NCI-H146 treated with DMSO at 0.1 percent for 48 hours (cell line): ENCODE measurements around the gene SNX9.
"Not testable (repeated sequence)": the region's sequence is repeated elsewhere in the genome, so short reads cannot be mapped to it uniquely, and the experiment has no call there.

Source experiments
- DNase-seq: peaks from one replicate; lab custom pipeline; 2025; ENCODE audit not compliant: unreplicated experiment; lab: John Stamatoyannopoulos, UW

Gene SNX9

DNA sequence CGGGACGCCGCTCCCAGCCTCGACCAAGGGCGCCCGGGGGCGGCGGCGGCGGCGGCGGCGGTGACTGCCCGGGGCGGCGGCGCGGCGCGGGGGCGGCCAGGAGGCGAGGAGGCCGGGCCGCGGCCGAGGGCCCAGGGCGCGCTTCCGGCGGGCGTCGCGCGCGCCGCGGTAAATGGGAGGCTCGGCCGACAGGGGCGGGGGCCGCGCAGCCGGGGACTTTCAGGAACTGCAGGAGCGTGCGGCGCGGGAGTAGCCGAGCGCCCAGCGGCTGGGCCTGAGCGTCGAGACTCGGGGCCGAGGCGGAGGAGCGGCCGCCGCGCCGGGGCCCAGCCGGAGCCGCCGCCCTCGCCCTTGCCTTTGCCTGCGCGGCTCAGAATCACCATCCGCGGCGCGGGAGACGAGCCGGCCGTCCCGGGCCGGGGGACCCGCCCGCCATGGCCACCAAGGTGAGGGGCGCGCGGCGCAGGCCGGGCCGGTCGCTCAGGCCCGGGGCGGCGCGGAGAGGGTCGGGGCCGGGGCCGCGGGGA lies at the start of gene SNX9:
TSS of gene SNX9 (plus strand) at position 246 of the 527 bp plus-strand sequence. CDS start at position 435, 189 bp downstream.
- DNase-seq, result peak; percentile 49

DNA sequence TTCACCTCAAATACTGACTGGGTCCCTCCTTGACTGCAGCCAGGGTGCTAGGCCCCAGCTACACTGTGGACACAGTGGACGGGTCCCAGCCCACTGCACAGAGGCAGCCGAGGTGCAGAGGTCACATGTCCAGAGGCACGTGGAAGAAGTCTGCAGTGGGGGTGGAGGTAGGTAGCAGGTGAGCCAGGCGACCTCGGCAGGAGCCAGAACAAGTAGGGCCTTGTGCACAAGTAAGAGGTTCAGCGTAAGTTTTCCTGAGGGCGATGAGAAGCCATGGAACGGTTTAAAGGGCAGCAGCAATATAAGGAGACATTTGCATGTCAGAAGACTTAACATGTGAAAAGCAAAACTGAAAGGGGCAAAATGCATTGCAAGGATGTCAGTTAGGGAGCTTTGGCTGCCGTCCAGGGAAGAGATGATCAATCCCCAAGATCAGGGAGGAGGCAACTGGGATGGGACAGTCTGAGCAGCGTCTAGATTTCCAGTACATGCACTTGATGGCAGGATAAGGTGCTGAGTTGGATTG lies 49.7 kb upstream of the SNX9 start:
- no peak for DNase-seq

DNA sequence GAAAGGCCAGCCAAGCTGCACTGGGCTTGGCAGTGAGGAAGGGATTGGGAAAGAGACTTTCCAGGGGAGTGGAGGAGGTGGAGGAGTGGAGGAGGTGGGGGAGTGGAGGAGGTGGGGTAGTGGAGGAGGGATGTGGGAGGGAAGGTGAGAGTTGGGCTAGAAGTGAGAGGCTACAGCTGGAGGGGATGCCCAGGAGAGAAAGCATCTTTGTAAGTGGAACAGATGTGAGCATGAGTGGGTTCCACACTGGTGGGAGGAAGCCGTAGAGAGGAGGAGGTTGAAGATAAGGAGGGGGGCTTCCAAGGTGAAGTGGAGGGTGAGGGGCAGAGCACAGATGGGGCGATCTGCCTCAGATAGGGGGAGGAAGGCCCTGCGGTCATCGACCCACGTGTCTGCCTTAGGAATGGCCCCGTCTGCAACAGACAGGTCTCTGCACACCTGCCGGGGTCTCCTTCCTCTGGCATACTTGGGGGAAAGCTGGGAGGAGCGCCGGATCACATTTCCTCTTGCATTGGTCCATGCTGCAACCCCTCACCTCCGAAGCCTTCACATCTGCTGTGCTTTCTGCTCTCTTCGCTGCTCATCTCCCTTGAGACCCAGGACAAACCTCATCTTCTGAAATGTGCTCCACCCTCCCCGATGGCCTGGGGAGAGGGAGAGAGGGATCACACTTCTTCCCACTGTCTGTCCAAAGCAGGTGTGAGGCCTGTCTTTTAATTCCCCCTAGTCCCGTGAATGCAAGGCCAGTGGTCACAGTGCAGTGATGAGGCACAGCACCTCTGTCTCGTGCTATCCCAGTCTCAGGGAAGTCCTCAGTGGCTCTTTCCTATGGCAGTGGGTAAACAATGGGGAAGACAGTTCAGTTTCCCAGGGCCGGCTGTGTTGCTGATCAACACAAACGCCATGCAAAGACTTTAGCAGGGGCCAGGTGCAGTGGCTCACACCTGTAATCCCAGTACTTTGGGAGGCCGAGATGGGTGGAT lies 48.6 kb upstream of the SNX9 start:
- DNase-seq, result no peak

DNA sequence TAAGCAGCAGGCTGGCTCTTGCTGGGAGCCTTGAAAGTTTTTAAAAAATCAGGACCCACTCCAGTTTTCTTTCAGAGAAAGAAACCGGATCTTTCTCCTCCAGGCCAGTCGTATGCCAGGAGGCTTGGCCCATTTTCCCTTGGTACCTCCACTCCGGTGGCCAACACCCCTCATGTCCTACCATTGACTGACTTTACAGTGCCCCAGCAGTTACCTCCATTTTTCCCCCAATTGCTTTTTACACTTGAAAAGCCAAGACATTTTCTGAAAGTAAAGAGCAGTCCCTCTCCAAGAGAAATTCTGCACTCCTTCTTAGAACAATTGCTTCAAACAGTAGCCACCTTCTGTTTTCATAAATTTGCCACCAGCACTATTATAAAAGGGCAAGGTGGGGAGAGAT lies 47.7 kb upstream of the SNX9 start:
- no peak for DNase-seq

DNA sequence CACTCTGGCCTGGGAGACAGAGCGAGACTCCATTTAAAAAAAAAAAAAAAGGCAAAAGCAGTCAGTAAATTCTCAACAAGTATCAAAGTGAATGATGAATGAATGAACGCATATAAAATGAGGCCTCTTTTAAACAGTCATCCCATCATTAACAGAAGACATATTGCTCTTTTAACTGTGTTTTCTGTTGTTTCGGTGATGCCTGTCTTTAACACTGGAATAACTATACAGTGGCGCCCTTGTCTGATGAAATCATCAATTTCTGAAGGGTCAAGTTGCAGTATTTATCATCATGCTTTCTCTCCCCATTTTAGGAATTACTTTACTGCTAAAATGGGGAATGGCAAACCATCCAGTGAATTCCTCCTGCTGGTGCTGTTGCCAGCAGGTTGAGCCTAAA lies 45.7 kb upstream of the SNX9 start:
- DNase-seq, result no peak

DNA sequence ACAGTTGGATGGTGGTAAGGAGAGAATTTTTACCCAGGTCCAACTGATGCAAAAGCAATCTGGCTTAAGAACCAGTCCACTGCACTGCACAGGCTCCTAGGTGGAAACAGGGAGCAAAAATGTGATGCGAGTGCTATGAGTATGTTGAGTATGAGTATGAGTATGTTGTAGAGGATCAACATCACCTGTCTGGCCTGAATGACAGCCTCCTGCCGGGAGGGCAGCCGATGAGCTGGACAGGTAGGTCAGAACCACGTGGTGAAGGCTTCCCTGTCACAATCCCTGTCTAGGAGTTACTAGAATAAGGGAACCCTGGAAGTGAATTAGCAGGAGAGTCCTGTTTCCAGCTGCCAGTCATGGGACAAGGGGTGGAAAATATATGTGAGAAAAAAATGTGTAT lies 44.3 kb upstream of the SNX9 start:
- DNase-seq, result no peak

DNA sequence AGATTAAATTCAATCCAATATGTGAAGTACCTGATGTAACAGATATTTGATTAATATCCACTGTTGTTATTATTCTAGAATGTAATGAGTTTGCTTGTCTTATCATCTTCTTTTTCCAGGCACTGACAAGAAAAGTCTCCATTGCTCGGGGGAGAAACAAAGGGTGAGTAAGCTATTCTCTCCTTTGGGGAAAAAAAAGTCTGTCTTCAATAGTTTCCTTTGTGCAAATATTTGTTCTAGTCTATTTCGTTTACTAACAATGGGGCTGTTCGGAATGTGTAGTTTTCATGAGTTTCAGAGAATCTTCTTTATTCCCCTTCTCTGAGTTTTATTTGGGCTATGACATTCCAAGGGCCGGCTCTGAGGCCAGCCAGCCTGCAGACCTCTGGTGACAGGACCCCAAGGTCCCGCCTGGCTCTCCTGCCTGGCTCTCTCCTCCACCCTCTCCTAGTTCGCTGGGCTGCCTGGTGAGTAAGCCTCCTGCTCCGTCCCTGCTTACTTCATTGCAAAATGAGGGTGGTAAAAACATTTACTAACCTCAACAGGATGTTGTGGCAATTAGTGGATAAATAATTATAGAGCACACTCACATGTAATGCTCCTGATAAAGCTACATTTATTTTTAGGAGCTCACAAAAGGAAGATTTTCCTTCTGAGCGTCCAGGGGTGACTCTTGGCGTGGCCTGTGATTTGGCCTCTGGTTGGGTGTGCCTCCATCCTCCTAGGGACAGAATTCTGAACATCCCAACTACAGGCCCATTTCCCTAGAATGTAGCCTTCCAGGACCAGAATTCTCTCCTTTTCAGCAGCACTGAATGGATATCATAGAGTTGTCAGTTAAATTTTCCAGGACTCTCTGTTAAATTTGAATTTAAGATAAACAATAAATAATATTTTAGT lies 43.1 kb upstream of the SNX9 start:
- DNase-seq, result peak; percentile 32

DNA sequence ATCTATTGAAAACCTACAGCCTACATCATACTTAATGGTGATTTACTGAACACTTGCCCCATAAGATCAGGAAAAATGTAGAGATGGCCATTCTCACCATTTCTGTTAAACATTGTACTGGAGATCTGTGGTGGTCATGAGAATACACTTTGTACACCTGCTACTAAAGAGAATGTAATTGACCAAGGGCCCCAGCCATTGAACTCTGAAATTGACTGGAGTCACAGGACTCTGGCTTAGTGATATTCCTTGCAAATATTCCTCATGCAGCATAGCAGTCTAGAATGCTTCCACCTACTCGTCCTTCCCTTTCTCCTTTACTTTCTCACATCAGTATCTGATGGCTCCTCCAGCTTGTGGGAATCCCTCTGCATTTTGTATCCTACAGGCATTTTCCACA lies 37.4 kb upstream of the SNX9 start:
- no peak for DNase-seq

DNA sequence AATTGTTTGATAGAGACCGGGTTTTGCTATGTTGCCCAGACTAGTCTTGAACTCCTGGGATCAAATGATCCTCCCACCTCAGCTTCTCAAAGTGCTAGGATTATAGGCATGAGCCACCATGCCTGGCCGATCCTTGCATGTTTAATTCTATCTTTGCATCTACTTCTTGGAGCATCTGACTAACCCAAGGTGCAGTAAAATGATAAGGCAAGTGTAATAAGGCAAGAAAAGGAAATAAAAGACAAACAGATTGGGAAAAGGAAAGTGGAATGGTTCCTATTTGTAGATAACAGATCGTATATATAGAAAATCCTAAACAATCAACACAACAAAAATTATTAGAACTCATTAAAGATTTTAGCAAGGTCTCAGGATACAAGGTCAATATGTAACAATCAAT lies 36.8 kb upstream of the SNX9 start:
- DNase-seq, result no peak

DNA sequence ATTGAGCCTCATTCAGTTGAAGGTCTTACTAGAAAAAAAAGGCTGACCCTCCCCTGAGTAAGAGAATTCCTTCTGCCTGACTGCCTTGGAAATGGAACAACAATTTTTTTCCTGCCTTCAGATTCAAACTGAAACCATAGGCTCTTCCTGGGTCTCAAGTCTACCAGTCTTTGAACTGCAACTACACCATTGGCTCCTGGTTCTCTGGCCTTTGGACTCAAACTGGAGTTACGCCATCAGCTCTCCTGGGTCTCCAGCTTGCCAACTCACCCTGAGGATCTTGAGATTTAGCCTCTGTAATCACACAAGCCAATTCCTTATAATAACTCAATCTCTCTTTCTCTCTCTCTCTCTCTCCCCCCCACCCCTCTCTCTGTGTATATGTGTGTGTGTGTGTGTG lies 36.0 kb upstream of the SNX9 start:
- DNase-seq, result no peak

DNA sequence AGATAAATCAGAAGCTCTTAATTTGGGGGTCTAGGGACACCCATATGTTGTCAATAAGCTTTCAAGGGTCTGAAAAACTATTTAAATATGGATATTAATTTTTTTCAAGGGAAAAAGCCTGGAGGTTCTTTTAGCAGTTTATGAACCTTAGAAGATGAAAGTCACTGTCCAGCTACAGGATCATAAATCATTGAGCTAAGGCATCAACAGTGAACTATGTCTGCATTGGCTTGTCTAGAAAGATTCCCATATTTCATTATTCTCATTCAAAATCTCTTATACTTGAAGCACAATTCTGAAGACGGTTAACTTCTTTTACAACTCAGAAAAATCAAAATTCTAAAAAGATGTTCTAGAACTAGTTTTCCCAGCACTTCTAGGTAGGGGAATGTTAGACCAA lies 34.9 kb upstream of the SNX9 start:
- no peak for DNase-seq

DNA sequence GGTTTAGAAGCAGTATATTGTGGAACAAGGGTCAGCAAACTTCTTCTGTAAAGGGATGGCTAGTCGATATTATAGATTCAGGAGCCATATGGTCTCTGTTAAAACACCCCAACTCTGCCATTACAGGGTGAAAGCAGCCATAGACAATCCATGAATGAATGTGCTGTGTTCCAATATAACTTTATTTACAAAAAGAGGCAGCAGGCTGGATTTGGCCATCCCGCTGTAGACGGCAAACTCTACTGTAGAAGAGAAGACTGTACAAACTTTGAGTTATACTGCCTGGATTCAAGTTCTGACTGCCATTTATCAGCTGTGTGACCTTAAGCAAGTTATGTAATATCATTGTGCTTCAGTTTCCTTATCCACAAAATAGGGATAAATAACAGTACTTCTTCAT lies 33.7 kb upstream of the SNX9 start:
- DNase-seq, result no peak

DNA sequence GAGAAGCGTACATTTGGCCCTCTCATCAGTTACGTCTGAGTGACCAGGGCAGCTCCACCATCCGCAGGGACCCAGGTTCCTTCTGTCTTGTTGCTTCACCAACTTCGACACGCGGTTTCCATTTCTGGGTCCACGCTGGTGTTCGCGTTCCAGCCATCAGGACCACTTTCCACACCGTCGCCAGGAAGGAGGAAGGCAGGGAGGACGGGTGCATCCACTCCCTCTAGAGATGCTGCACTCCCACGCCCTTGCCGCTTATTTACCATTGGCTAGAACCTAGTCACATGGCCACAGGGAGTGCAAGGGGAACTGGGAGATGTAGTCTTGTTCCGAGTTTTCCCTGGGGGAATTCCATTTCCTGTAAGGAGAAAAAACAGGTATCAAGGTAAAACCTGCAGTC lies 33.2 kb upstream of the SNX9 start:
- no peak for DNase-seq

DNA sequence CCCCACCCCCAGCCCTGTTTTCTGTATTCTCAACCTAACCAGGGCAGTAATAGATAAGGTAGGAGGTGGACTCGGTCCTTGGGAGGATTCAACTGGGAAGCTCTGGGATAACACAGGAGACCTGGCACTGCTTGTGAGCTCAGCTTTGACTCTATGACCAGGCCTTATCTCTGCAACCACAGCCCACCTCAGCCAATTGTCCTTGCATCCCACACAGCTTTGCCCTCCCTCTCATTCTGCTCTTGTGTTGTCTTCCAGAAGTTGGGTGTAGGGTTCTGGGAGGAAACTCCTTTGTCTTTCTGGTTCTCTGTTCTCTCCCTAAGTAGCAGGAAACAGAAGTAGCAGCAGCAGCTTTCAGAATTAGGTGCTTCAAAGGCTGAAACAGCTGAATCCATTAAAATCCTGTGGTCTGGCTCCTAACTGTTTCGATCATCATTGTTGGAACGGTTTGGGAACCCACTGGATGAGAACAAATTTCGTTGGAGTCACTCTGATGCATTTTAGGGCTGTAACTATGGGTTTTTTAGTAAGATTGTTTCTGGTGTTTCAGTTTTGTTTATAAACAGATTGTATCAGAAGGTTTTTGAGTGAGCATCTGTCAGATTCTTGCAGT lies 32.4 kb upstream of the SNX9 start:
- DNase-seq, result no peak

DNA sequence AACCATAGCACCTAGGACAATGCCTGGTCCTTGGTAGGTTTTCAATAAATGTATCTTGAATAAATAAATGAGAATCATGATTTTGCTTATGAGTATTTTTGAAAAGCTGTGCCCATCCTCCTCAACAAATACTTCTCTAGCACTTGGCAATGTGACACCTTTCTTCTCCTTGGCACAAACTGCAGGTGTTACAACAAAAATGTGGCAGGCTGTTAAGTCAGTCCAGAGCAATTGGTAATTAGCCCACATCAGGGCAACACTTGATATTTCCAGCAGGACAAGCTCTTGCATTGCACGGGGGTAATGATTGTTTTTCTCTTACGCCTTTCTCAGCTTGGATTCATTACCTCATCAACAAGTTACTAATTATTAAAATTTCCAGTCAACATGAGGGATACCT lies 31.6 kb upstream of the SNX9 start:
- DNase-seq, result peak; percentile 63

DNA sequence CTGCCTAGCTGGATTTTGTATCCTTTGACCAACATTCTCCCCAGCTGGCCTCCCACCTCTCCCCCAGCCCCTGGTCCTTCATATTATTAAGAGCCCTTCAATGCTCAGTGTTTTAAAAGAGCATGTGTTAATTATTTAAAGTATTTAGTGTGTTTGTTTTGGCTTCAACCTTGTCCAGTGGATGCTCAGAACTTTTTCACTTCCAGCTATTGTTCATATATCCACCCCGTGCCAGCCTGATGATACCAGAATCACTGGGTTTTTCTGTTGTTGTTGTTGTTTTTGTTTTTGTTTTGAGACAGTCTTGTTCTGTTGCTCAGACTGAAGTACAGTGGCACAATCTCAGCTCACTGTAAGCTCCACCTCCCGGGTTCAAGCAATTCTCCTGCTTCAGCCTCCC lies 30.4 kb upstream of the SNX9 start:
- DNase-seq, result no peak

DNA sequence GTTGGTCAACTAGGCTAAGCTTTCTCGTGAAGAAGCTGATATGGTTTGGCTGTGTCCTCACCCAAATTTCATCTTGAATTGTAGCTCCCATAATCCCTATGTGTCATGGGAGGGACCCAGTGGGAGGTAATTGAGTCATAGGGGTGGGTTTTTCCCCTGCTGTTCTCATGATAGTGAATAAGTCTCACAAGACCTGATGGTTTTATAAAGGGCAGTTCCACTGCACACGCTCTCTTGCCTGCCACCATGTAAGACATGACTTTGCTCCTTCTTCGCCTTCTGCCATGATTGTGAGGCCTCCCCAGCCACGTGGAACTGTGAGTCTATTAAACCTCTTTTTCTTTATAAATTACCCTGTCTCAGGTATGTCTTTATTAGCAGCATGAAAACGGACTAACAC lies 29.0 kb upstream of the SNX9 start:
- DNase-seq, result not testable (repeated sequence)

DNA sequence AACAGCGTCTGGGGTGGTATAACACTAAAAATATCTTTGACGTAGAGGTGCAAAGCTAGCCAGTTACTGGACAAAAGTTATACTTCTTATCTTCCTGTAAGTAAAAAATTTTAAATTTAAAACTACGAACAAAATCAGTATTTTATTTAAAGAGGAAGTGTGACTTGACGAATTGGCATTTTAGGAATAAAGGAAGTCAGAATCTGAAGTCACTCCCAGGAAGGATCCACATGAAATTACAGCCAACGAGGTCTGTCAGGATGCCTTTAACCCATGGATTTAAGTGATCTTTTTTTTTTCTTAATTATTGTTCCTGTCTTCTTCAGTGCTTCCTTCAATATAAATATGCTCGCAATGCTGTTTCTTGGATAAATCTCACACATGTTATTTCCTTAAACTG lies 27.2 kb upstream of the SNX9 start:
- no peak for DNase-seq

DNA sequence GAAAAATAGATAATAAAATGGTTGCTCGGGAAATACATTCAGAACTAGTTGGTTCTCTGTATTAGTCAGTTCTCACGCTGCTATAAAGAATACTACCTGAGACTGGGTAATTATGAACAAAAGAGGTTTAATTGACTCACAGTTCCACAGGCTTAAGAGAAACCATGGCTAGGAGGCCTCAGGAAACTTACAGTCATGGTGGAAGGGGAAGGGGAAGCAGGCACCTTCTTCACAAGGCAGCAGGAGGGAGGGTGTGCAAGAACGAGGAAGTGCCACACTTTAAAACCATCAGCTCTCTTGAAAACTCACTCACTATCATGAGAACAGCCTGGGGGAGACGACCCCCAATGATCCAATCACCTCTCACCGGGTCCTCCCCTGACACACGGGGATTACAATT lies 24.2 kb upstream of the SNX9 start:
- DNase-seq, result no peak

DNA sequence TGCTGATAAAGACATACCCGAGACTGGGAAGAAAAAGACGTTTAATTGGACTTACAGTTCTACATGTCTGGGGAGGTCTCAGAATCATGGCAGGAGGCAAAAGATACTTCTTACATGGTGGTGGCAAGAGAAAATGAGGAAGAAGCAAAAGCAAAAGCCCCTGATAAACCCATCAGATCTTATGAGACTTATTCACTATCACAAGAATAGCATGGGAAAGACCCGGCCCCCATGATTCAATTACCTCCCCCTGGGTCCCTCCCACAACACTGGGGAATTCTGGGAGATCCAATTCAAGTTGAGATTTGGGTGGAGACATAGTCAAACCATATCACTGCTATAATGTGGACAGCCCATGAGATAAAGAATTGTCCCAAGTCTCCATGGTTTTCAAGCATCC lies 23.5 kb upstream of the SNX9 start:
- not testable (repeated sequence) for DNase-seq
